Activated CD4-positive, alpha-beta T cell treated with anti-CD3 and anti-CD28 coated beads for 4 hours (primary cell): ENCODE data around the gene TRAP1.

Source experiments
- DNase-seq, 2 donors: peaks; one replicate each; pipeline ENCODE4 v3.0.0-alpha.2; 2020

TRAP1 gene

GRCh38 chr16:3717235-3718018 lies at the start of gene TRAP1:
Gene TRAP1, minus strand, starts transcription at chr16:3717524. Its CDS starts 16 bp downstream, at chr16:3717508.
- peak; percentile 92 to 94 for DNase-seq

GRCh38 chr16:3766177-3766576 lies 48.9 kb upstream of the TRAP1 start:
- DNase-seq = no peak

GRCh38 chr16:3764409-3764808 lies 47.1 kb upstream of the TRAP1 start:
- DNase-seq = no peak

GRCh38 chr16:3762107-3762750 lies 44.9 kb upstream of the TRAP1 start:
- DNase-seq = no peak

- no peak for DNase-seq
Observed at GRCh38 chr16:3761375-3762106, 44.2 kb upstream of the TRAP1 start.

- DNase-seq = no peak
Observed at GRCh38 chr16:3760518-3760917, 43.2 kb upstream of the TRAP1 start.

GRCh38 chr16:3759736-3760135 lies 42.4 kb upstream of the TRAP1 start:
- DNase-seq = no peak

GRCh38 chr16:3756113-3756512 lies 38.8 kb upstream of the TRAP1 start:
- no peak for DNase-seq

GRCh38 chr16:3755249-3755648 lies 37.9 kb upstream of the TRAP1 start:
- DNase-seq = no peak

GRCh38 chr16:3754772-3755171 lies 37.4 kb upstream of the TRAP1 start:
- DNase-seq = no peak

GRCh38 chr16:3754081-3754703 lies 36.9 kb upstream of the TRAP1 start:
- no peak for DNase-seq

GRCh38 chr16:3752984-3753383 lies 35.7 kb upstream of the TRAP1 start:
- no peak for DNase-seq

- no peak for DNase-seq
Observed at GRCh38 chr16:3751878-3752277, 34.6 kb upstream of the TRAP1 start.

- DNase-seq = no peak
Observed at GRCh38 chr16:3748307-3748706, 31.0 kb upstream of the TRAP1 start.

- DNase-seq = no peak
Observed at GRCh38 chr16:3745751-3746355, 28.5 kb upstream of the TRAP1 start.

- DNase-seq = no peak
Observed at GRCh38 chr16:3744018-3744417, 26.7 kb upstream of the TRAP1 start.

- DNase-seq = no peak
Observed at GRCh38 chr16:3740934-3741333, 23.6 kb upstream of the TRAP1 start.

- no peak for DNase-seq
Observed at GRCh38 chr16:3740186-3740585, 22.9 kb upstream of the TRAP1 start.

- no peak for DNase-seq
Observed at GRCh38 chr16:3739636-3740035, 22.3 kb upstream of the TRAP1 start.

- DNase-seq = no peak
Observed at GRCh38 chr16:3738541-3738940, 21.2 kb upstream of the TRAP1 start.

- DNase-seq = no peak
Observed at GRCh38 chr16:3738128-3738527, 20.8 kb upstream of the TRAP1 start.

GRCh38 chr16:3737181-3737580 lies 19.9 kb upstream of the TRAP1 start:
- no peak for DNase-seq

GRCh38 chr16:3736116-3736515 lies 18.8 kb upstream of the TRAP1 start:
- DNase-seq = no peak
